ENCODE data around the gene EDN1.

EDN1 gene

DNA sequence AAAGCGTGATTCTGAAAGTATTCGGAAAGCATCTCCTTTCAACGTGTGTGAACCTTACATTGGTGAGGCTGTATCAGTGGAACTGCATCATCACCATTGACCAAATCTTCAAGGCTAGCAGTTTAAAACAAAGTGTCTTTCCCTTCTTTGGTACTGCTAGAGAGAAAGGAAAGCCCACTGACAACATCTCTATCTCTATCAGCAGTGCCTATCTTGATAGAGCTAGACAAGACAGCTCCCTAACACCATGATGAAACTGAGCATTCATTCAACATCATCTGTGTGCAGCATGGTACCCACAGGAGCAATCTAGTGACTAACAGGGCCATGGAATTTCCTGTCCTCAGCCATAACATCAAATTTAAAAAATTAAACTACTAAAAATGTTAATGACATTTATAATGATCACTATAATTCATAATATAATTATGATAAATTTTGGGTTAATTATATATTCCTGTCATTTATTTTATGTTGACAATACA is 31.5 kb upstream of the EDN1 start:
- Histone ChIP-seq H3K27me3 (ENCODE audit: control insufficient read depth in 1 of 2, insufficient read depth in 2 of 2, low read length in 2 of 2) (no peaks in the 10 kb centered on the region), H3K4me3 (ENCODE audit: low read length in 2 of 2) (no peak overlapping the region), H3K27ac (ENCODE audit: low read length) (no peak overlapping the region), H3K36me3 (ENCODE audit: control insufficient read depth in 2 of 2, insufficient read depth in 2 of 2, low read length in 2 of 2) (no peaks in the 10 kb centered on the region), H3K9ac (ENCODE audit: low read length in 2 of 2) (no peak overlapping the region), H3K9me3 (ENCODE audit: control insufficient read depth in 2 of 2, low read length in 2 of 2) (no peaks in the 10 kb centered on the region), H3K4me1 (ENCODE audit: control insufficient read depth, insufficient read depth, low read length) (no peaks in the 10 kb centered on the region)

DNA sequence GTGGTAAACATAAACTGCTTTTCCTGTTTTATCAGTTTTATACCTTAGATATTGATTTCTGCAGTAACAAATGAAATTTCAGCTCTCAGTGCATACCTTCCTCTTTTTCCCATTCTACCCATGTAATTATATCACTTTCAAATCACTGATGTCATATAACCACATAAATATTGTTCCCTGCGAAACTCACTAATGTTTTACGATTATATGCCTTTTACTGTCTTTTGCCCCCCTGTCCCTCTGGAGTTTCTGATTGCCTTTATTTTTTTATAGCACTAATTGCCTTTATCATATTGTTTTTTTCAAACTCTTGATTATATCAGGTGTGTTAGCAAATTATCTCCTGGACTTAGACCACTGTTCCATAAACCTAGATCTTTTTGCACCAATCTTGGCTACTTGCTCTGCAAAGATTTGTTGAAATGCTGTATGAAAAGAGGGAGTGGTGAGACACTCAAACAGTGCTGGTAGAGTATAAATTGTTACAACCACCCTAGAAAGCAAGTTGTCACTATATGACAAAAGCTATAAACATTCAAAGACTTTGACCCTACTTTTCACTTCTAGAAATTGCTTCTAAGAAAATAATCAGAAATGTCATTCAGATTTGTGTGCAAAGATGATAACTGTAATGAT is 29.6 kb upstream of the EDN1 start:
- Histone ChIP-seq H3K9ac (ENCODE audit: low read length in 2 of 2) (no peak overlapping the region), H3K27me3 (ENCODE audit: control insufficient read depth in 1 of 2, insufficient read depth in 2 of 2, low read length in 2 of 2) (no peaks in the 10 kb centered on the region), H3K4me1 (ENCODE audit: control insufficient read depth, insufficient read depth, low read length) (no peaks in the 10 kb centered on the region), H3K9me3 (ENCODE audit: control insufficient read depth in 2 of 2, low read length in 2 of 2) (no peaks in the 10 kb centered on the region), H3K4me3 (ENCODE audit: low read length in 2 of 2) (no peak overlapping the region), H3K27ac (ENCODE audit: low read length) (no peak overlapping the region), H3K36me3 (ENCODE audit: control insufficient read depth in 2 of 2, insufficient read depth in 2 of 2, low read length in 2 of 2) (no peaks in the 10 kb centered on the region)

DNA sequence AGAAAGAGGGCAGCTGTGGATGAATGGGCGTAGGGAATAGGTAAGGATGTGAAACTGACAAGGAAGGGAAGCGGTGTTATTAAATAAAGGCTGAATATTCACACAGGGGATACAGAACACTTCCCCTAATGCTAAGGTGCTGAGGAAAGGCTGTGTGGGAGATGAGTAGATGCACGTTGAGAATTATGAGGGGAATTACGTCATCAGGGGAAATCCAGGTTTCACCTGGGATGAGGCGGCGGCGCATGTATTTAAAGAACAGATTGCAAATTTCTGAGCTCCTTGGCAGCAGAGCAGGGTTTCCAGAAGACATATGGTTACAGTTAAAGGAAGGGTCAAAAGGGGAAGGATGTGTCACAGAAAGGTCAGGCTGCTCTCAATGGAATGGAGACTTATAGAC is 28.7 kb upstream of the EDN1 start:
- Histone ChIP-seq H3K27ac (ENCODE audit: low read length) (no peak overlapping the region), H3K36me3 (ENCODE audit: control insufficient read depth in 2 of 2, insufficient read depth in 2 of 2, low read length in 2 of 2) (no peaks in the 10 kb centered on the region), H3K9me3 (ENCODE audit: control insufficient read depth in 2 of 2, low read length in 2 of 2) (no peaks in the 10 kb centered on the region), H3K27me3 (ENCODE audit: control insufficient read depth in 1 of 2, insufficient read depth in 2 of 2, low read length in 2 of 2) (no peaks in the 10 kb centered on the region), H3K4me1 (ENCODE audit: control insufficient read depth, insufficient read depth, low read length) (no peaks in the 10 kb centered on the region), H3K9ac (ENCODE audit: low read length in 2 of 2) (no peak overlapping the region), H3K4me3 (ENCODE audit: low read length in 2 of 2) (no peak overlapping the region)

DNA sequence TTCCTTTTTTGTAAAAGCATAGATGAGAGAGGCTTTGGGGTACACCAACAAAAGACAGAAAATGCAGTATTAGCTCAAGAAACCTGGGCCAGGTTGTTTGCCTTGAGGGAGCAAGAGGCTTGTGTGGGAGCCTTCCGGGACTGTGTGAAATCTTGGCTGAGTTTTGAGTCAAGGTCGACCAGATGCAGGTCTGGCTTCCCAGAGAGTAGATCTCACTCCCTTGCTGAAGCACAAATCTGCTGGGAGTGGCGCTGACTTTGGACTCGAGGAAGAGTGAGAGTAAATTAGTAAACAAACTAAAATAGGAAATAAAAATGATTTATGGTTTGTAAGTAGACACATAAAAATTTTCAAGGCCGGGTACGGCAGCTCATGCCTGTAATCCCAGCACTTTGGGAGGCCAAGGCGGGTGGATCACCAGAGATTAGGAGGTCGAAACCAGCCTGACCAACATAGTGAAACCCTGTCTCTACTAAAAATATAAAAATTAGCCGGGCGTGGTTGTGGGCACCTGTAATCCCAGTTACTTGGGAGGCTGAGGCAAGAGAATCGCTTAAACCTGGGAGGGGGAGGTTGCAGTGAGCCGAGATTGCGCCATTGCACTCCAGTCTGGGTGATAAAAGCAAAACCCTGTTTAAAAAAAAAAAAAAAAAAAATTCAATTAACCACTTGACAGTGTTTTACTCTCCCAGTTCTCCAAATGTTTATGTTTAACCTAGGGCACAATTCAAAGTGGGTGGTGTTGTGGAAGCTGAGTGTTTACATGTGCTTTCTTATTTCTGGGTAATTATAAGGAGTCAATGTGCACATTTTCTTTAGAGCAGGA is 27.7 kb upstream of the EDN1 start:
- Histone ChIP-seq H3K27me3 (ENCODE audit: control insufficient read depth in 1 of 2, insufficient read depth in 2 of 2, low read length in 2 of 2) (no peaks in the 10 kb centered on the region), H3K36me3 (ENCODE audit: control insufficient read depth in 2 of 2, insufficient read depth in 2 of 2, low read length in 2 of 2) (no peaks in the 10 kb centered on the region), H3K4me3 (ENCODE audit: low read length in 2 of 2) (no peak overlapping the region), H3K27ac (ENCODE audit: low read length) (no peak overlapping the region), H3K9ac (ENCODE audit: low read length in 2 of 2) (no peak overlapping the region), H3K9me3 (ENCODE audit: control insufficient read depth in 2 of 2, low read length in 2 of 2) (no peaks in the 10 kb centered on the region), H3K4me1 (ENCODE audit: control insufficient read depth, insufficient read depth, low read length) (no peaks in the 10 kb centered on the region)

DNA sequence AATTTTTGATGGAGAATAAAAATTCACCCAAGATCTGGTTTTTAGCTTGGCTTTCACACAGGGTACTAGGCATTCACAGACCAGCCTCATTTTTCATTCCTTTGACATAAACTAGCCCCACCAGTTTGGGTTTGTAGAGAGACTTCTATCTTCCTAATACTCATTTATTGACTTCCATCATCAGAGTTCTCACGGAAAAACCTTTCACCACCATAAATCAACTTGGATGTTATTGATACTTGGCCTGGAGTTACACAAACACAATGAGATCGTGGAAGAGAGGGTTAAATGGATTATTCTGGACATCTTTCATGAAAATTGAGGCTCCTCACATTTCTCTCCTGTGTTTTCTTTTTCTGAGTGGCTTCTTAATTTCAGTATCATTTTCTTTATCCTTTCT is 26.8 kb upstream of the EDN1 start:
- Histone ChIP-seq H3K4me1 (ENCODE audit: control insufficient read depth, insufficient read depth, low read length) (no peaks in the 10 kb centered on the region), H3K4me3 (ENCODE audit: low read length in 2 of 2) (no peak overlapping the region), H3K9ac (ENCODE audit: low read length in 2 of 2) (no peak overlapping the region), H3K9me3 (ENCODE audit: control insufficient read depth in 2 of 2, low read length in 2 of 2) (no peaks in the 10 kb centered on the region), H3K36me3 (ENCODE audit: control insufficient read depth in 2 of 2, insufficient read depth in 2 of 2, low read length in 2 of 2) (no peaks in the 10 kb centered on the region), H3K27ac (ENCODE audit: low read length) (no peak overlapping the region), H3K27me3 (ENCODE audit: control insufficient read depth in 1 of 2, insufficient read depth in 2 of 2, low read length in 2 of 2) (no peaks in the 10 kb centered on the region)

DNA sequence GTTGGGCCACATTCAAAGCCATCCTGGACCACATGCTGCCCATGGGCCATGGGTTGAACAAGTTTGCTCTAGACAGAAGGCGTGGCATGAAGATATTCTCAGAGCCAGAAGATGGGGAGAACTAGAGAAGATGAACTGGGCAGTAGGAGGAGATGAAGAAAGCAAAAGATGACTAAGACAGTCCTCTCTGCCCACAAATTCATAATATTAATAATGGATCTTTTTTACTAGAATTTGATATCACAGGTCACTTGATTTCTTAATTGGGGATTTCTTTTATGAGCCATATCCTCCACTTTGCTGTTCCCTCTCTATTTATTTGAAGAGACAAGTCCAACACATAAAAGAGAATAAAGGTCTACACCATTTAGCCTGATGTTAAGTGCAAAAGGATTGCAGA is 25.5 kb upstream of the EDN1 start:
- Histone ChIP-seq H3K36me3 (ENCODE audit: control insufficient read depth in 2 of 2, insufficient read depth in 2 of 2, low read length in 2 of 2) (no peaks in the 10 kb centered on the region), H3K27me3 (ENCODE audit: control insufficient read depth in 1 of 2, insufficient read depth in 2 of 2, low read length in 2 of 2) (no peaks in the 10 kb centered on the region), H3K4me1 (ENCODE audit: control insufficient read depth, insufficient read depth, low read length) (no peaks in the 10 kb centered on the region), H3K27ac (ENCODE audit: low read length) (no peak overlapping the region), H3K4me3 (ENCODE audit: low read length in 2 of 2) (no peak overlapping the region), H3K9ac (ENCODE audit: low read length in 2 of 2) (no peak overlapping the region), H3K9me3 (ENCODE audit: control insufficient read depth in 2 of 2, low read length in 2 of 2) (no peaks in the 10 kb centered on the region)

DNA sequence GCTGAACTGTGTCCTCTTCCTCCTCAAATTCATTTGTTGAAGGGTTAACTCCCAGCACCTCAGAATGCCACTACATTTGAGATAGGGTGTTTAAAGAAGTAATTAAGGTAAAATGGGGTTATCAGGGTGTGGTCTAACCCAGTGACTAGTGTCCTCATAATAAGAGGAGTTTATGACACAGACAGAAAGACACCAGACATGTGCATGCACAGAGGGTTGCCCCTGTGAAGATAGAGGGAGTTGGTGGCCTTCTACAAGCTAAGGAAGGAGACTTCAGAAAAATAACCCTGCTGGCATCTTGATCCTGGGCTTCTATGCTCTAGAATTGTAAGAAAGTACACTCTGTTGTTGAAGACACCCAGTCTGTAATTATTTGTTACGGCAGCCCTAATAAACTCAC is 24.9 kb upstream of the EDN1 start:
- Histone ChIP-seq H3K9ac (ENCODE audit: low read length in 2 of 2) (no peak overlapping the region), H3K4me3 (ENCODE audit: low read length in 2 of 2) (no peak overlapping the region), H3K4me1 (ENCODE audit: control insufficient read depth, insufficient read depth, low read length) (no peaks in the 10 kb centered on the region), H3K27ac (ENCODE audit: low read length) (no peak overlapping the region), H3K9me3 (ENCODE audit: control insufficient read depth in 2 of 2, low read length in 2 of 2) (no peaks in the 10 kb centered on the region), H3K27me3 (ENCODE audit: control insufficient read depth in 1 of 2, insufficient read depth in 2 of 2, low read length in 2 of 2) (no peaks in the 10 kb centered on the region), H3K36me3 (ENCODE audit: control insufficient read depth in 2 of 2, insufficient read depth in 2 of 2, low read length in 2 of 2) (no peaks in the 10 kb centered on the region)

DNA sequence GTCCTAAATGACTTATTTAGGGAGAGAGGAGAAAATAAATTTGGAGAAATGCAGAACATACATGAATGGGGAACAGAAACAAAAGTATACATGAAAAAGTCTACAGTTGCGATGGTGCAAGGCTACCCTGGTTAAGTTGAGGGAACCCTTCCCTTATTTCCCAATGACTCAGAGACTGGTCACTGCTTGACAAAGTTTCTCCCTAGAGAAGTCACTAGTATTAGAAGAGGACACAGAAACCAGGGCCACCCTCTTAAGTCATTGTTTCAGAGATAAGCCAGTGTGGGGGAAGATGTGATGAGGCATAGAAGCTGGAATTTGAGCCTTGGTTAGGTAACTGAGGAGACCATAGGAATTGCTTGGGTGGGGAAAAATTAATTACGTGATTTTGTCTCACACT is 24.4 kb upstream of the EDN1 start:
- no peak overlapping the region for H3K9ac ChIP-seq (ENCODE audit: low read length in 2 of 2)
- no peak overlapping the region for H3K4me3 ChIP-seq (ENCODE audit: low read length in 2 of 2)
- H3K9me3 ChIP-seq (ENCODE audit: control insufficient read depth in 2 of 2, low read length in 2 of 2) = no peaks in the 10 kb centered on the region
- no peaks in the 10 kb centered on the region for H3K27me3 ChIP-seq (ENCODE audit: control insufficient read depth in 1 of 2, insufficient read depth in 2 of 2, low read length in 2 of 2)
- no peaks in the 10 kb centered on the region for H3K4me1 ChIP-seq (ENCODE audit: control insufficient read depth, insufficient read depth, low read length)
- H3K36me3 ChIP-seq (ENCODE audit: control insufficient read depth in 2 of 2, insufficient read depth in 2 of 2, low read length in 2 of 2) = no peaks in the 10 kb centered on the region
- no peak overlapping the region for H3K27ac ChIP-seq (ENCODE audit: low read length)

DNA sequence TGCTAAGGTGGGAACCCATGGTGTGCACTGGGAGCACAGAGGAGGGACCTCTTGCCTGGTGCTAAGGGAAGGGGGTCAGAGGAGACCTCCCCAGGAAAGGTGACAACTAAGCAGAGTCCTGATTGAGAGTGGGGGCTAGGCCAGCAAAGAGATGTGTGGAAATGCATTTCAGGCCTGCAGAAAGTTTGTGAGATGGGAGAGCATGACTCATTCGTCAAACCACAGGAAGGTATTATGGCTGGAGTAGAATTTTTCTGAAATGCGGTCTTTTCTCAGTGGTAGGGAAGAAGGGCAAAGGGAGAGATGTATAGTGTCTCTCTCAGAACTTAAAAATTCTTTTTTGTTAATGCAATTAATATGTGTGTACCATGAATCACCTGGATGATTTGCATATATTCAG is 23.6 kb upstream of the EDN1 start:
- Histone ChIP-seq H3K9ac (ENCODE audit: low read length in 2 of 2) (no peak overlapping the region), H3K27ac (ENCODE audit: low read length) (no peak overlapping the region), H3K36me3 (ENCODE audit: control insufficient read depth in 2 of 2, insufficient read depth in 2 of 2, low read length in 2 of 2) (no peaks in the 10 kb centered on the region), H3K4me3 (ENCODE audit: low read length in 2 of 2) (no peak overlapping the region), H3K27me3 (ENCODE audit: control insufficient read depth in 1 of 2, insufficient read depth in 2 of 2, low read length in 2 of 2) (no peaks in the 10 kb centered on the region), H3K9me3 (ENCODE audit: control insufficient read depth in 2 of 2, low read length in 2 of 2) (no peaks in the 10 kb centered on the region), H3K4me1 (ENCODE audit: control insufficient read depth, insufficient read depth, low read length) (no peaks in the 10 kb centered on the region)

DNA sequence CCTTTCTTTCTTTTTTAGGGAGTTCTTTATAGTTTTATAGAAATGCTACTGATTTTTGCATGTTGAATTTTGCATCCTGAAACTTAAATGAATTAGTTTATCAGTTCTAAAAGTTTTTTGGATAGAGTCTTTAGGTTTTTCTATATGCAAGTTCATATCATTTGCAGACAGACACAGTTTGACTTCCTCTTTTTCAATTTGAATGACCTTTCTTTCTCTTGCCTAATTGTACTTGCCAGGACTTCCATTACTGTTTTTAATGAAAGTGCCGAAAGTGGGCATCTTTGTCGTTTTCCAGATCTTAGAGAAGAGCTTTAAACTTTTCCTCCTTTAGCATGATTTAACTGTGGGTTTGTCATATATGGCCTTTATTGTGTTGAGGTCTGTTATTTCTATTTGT is 21.1 kb upstream of the EDN1 start:
- Histone ChIP-seq H3K27me3 (ENCODE audit: control insufficient read depth in 1 of 2, insufficient read depth in 2 of 2, low read length in 2 of 2) (no peaks in the 10 kb centered on the region), H3K4me3 (ENCODE audit: low read length in 2 of 2) (no peak overlapping the region), H3K36me3 (ENCODE audit: control insufficient read depth in 2 of 2, insufficient read depth in 2 of 2, low read length in 2 of 2) (no peaks in the 10 kb centered on the region), H3K4me1 (ENCODE audit: control insufficient read depth, insufficient read depth, low read length) (no peaks in the 10 kb centered on the region), H3K9ac (ENCODE audit: low read length in 2 of 2) (no peak overlapping the region), H3K27ac (ENCODE audit: low read length) (no peak overlapping the region), H3K9me3 (ENCODE audit: control insufficient read depth in 2 of 2, low read length in 2 of 2) (no peaks in the 10 kb centered on the region)

DNA sequence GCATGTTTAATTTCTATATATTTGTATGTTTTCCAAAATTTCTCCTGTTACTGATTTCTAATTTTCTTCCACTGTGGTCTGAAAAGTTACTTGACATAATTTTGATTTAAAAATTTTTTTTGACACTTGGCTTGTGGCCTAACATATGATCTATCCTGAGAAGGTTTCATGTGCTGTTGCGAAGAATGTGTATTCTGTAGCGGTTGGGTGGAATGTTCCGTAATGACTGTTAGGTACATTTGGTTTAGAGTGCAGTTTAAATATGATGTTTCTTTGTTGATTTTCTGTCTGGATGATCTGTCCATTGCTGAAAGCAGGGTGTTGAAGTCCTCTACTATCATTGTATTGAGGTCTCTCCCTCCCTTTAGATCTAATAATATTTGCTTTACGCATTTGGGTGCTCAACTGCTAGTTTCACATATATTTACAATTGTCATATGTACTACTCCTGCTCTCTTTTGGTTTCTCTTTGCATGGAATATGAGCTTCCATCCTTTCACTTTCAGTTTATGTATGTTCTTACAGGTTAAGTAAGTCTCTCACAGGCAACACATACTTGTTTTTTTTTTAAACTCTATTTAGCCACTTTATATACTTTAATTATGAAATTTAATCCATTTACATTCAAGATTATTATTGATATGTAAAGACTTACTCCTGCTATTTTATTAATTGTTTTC is 19.5 kb upstream of the EDN1 start:
- H3K27me3 ChIP-seq (ENCODE audit: control insufficient read depth in 1 of 2, insufficient read depth in 2 of 2, low read length in 2 of 2) = no peaks in the 10 kb centered on the region
- H3K4me3 ChIP-seq (ENCODE audit: low read length in 2 of 2) = no peak overlapping the region
- no peak overlapping the region for H3K27ac ChIP-seq (ENCODE audit: low read length)
- H3K9ac ChIP-seq (ENCODE audit: low read length in 2 of 2) = no peak overlapping the region
- H3K9me3 ChIP-seq (ENCODE audit: control insufficient read depth in 2 of 2, low read length in 2 of 2) = no peaks in the 10 kb centered on the region
- no peaks in the 10 kb centered on the region for H3K4me1 ChIP-seq (ENCODE audit: control insufficient read depth, insufficient read depth, low read length)
- no peaks in the 10 kb centered on the region for H3K36me3 ChIP-seq (ENCODE audit: control insufficient read depth in 2 of 2, insufficient read depth in 2 of 2, low read length in 2 of 2)
